RWPE2 (cell line): Measurements from ENCODE around the gene PIPOX.

Experiments
- ATAC-seq: fragments of 200-7000 bp; cut with Tn5 transposase; 3 replicates; pipeline ENCODE4 v1.9.1; 2021; ENCODE audit warnings: low read depth
- DNase-seq: peaks from one replicate; pipeline ENCODE4 v3.0.0-alpha.2; 2020; ENCODE audit warnings: low spot score
- H3K27ac ChIP-seq: fragments of 450-650 bp; 2 replicates; pipeline ENCODE4 v1.5.1; 2017; ENCODE audit warnings: mild to moderate bottlenecking; ENCODE audit not compliant: poor library complexity, severe bottlenecking
- H3K27me3 ChIP-seq: fragments of 250-450 bp; sonication (Bioruptor Pico); 2 replicates; pipeline ENCODE4 v1.5.1; 2021; ENCODE audit warnings: mild to moderate bottlenecking, moderate library complexity; ENCODE audit not compliant: insufficient read depth, poor library complexity, severe bottlenecking
- H3K36me3 ChIP-seq: fragments of 250-450 bp; sonication (Bioruptor Pico); 2 replicates; pipeline ENCODE4 v1.5.1; 2020; ENCODE audit warnings: low read depth, mild to moderate bottlenecking, moderate library complexity
- H3K4me1 ChIP-seq: fragments of 250-450 bp; sonication (Bioruptor Pico); 2 replicates; pipeline ENCODE4 v1.5.1; 2021; ENCODE audit warnings: mild to moderate bottlenecking, moderate library complexity; ENCODE audit not compliant: insufficient read depth, poor library complexity, severe bottlenecking
- H3K4me3 ChIP-seq: fragments of 250-450 bp; sonication (Bioruptor Pico); 2 replicates; pipeline ENCODE4 v1.5.1; 2021; ENCODE audit warnings: mild to moderate bottlenecking, moderate library complexity; ENCODE audit not compliant: severe bottlenecking
- H3K9me3 ChIP-seq: fragments of 250-450 bp; sonication (Bioruptor Pico); 2 replicates; pipeline ENCODE4 v1.5.1; 2021; ENCODE audit warnings: mild to moderate bottlenecking, moderate library complexity; ENCODE audit not compliant: severe bottlenecking
- TF ChIP-seq, protein P1 (sequence below): fragments of 450-650 bp; IDR thresholded peaks from one replicate; pipeline ENCODE4 v1.5.1; 2017; ENCODE audit warnings: mild to moderate bottlenecking, moderate library complexity; ENCODE audit not compliant: poor library complexity, severe bottlenecking

Gene PIPOX

DNA sequence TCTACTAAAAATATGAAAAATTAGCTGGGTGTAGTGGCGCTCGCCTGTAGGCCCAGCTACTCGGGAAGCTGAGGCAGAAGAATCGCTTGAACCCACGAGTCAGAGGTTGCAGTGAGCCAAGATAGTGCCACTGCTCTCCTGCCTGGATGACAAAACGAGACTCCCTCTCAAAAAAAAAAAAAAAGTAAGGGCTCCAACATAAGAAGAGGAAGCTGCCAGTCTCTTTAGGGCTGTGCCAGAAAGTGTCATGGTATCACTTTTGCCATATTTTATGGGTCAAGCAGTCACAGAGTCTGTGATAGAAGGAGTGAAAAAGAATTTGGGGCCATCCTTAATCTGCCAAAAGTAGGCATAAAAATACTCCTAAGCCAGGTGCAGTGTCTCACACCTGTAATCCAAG, 1.4 kb upstream of the PIPOX start:
- no peaks in the 10 kb centered on the region for H3K36me3 ChIP-seq
- ATAC-seq: no peak
- DNase-seq: no peak
- TF ChIP-seq, protein P1, sequence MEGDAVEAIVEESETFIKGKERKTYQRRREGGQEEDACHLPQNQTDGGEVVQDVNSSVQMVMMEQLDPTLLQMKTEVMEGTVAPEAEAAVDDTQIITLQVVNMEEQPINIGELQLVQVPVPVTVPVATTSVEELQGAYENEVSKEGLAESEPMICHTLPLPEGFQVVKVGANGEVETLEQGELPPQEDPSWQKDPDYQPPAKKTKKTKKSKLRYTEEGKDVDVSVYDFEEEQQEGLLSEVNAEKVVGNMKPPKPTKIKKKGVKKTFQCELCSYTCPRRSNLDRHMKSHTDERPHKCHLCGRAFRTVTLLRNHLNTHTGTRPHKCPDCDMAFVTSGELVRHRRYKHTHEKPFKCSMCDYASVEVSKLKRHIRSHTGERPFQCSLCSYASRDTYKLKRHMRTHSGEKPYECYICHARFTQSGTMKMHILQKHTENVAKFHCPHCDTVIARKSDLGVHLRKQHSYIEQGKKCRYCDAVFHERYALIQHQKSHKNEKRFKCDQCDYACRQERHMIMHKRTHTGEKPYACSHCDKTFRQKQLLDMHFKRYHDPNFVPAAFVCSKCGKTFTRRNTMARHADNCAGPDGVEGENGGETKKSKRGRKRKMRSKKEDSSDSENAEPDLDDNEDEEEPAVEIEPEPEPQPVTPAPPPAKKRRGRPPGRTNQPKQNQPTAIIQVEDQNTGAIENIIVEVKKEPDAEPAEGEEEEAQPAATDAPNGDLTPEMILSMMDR: no peak
- H3K4me3 ChIP-seq: no peak overlapping the region
- H3K27me3 ChIP-seq: no peaks in the 10 kb centered on the region
- no peaks in the 10 kb centered on the region for H3K4me1 ChIP-seq
- no peaks in the 10 kb centered on the region for H3K9me3 ChIP-seq
- no peak overlapping the region for H3K27ac ChIP-seq

DNA sequence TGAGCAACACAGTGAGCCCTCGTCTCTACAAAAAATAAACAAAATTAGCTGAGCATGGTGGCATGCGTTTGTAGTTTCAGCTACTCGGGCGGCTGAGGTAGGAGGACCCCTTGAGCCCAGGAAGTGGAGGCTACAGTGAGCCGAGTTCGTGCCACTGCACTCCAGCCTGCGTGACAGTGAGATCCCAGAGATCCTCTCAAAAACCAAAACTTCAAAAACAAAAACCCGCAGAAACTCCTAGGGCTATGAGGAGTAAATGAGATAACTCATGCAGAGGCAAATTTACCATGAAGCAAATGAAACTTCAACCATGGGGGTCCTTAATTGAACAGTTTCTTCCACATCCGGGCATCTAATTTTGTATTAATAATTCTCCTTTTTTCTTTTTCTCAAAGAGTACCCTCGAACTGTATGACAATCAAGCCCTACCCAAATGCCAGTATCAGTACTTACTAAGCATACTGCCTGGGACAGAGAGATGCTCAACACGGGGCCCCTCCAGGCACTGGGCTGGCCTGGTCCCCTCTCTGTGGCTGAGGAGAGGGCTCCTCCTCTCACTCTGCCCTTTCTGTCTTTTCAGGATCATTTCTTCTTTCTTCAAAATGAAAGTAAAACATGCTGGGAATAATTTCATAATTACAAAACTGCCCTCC, 789 bp upstream of the PIPOX start:
- H3K9me3 ChIP-seq: no peaks in the 10 kb centered on the region
- TF ChIP-seq, protein P1: no peak
- H3K27ac ChIP-seq: no peak overlapping the region
- H3K4me1 ChIP-seq: no peaks in the 10 kb centered on the region
- no peaks in the 10 kb centered on the region for H3K27me3 ChIP-seq
- DNase-seq (no peak), ATAC-seq (no peak)
- H3K36me3 ChIP-seq: no peaks in the 10 kb centered on the region
- no peak overlapping the region for H3K4me3 ChIP-seq

DNA sequence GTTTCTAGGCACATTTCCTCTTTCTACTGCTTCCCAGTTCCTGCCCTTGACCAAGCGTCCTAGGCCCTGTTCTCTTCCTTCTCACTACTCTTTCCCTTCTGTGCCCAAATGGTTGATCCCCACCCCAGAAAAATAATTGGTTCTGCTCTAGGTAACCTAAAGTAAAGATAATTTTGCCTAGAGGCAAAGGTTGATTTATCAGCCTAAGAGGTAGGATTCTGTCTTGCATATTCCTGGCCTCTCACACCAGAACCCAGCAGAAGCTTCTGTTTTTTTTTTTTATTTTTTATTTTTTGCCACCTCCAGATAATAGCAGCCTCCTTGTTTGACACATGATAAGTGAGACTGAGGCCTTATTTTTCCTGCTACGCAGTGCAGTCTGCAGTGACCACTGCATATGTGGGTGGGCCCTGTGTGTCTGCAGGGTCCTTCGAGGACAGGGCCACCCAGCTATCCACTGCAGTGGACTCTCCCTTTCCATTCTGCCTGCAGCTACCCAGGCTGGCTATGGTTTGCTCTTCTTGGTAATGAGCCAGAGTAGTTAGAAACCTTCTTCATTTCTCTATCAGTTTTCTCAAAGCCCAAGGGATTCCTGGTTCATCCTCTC, 701 bp downstream of the PIPOX start:
- no peak for ATAC-seq
- no peaks in the 10 kb centered on the region for H3K9me3 ChIP-seq
- H3K36me3 ChIP-seq: no peaks in the 10 kb centered on the region
- no peak overlapping the region for H3K4me3 ChIP-seq
- no peak overlapping the region for H3K27ac ChIP-seq
- no peak for DNase-seq
- TF ChIP-seq, protein P1: no peak
- no peaks in the 10 kb centered on the region for H3K27me3 ChIP-seq
- no peaks in the 10 kb centered on the region for H3K4me1 ChIP-seq

DNA sequence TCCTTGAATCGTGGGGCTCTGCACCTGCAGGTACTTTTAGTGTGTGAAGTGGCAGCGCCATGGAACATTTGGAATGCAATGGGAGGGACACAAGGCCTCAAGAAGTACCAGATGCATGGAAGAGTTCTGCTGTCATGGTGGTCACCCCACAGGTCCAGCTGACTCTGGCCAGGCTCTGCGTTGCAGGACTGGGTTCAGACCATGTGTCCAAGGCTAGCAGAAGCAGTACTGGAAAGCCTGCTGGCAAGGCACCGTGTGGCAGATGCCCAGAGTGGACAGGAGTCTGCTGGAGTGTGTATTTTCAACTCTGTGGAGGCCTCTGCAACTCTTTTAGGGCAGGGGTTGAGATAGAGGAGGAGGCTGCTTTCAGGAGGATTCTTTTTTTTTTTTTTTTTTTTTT, 2.1 kb downstream of the PIPOX start:
- Histone ChIP-seq H3K4me3 (no peak overlapping the region), H3K27me3 (no peaks in the 10 kb centered on the region), H3K4me1 (no peaks in the 10 kb centered on the region), H3K27ac (no peak overlapping the region), H3K36me3 (no peaks in the 10 kb centered on the region), H3K9me3 (no peaks in the 10 kb centered on the region)
- TF ChIP-seq, protein P1: no peak
- DNase-seq (no peak), ATAC-seq (no peak)
